ENCODE measurements around the gene KLKB1.

GRCh38 chr4:186204103-186204559 lies 23.2 kb upstream of the KLKB1 start:
- TF ChIP-seq REST (IDR thresholded peaks at IDR 0.05; ENCODE audit: low read depth, low read length) (no peak), ZBTB33 (IDR thresholded peaks at IDR 0.05; ENCODE audit: borderline replicate concordance, low read depth) (no peak), JUND (IDR thresholded peaks at IDR 0.05) (no peak), SIN3A (IDR thresholded peaks at IDR 0.05; ENCODE audit: borderline replicate concordance, low read depth, low read length) (no peak), YY1 (IDR thresholded peaks at IDR 0.05; ENCODE audit: low read depth) (no peak), POLR2AphosphoS5 (IDR thresholded peaks at IDR 0.05; ENCODE audit: low read depth, low read length) (no peak; the same call in 1 of the 2 replicates), RAD21 (IDR thresholded peaks at IDR 0.05; ENCODE audit: low read length) (no peak)
- TF ChIP-seq, protein P1, sequence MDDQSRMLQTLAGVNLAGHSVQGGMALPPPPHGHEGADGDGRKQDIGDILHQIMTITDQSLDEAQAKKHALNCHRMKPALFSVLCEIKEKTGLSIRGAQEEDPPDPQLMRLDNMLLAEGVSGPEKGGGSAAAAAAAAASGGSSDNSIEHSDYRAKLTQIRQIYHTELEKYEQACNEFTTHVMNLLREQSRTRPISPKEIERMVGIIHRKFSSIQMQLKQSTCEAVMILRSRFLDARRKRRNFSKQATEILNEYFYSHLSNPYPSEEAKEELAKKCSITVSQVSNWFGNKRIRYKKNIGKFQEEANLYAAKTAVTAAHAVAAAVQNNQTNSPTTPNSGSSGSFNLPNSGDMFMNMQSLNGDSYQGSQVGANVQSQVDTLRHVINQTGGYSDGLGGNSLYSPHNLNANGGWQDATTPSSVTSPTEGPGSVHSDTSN (IDR thresholded peaks at IDR 0.05): no peak
- TF ChIP-seq, protein P2, sequence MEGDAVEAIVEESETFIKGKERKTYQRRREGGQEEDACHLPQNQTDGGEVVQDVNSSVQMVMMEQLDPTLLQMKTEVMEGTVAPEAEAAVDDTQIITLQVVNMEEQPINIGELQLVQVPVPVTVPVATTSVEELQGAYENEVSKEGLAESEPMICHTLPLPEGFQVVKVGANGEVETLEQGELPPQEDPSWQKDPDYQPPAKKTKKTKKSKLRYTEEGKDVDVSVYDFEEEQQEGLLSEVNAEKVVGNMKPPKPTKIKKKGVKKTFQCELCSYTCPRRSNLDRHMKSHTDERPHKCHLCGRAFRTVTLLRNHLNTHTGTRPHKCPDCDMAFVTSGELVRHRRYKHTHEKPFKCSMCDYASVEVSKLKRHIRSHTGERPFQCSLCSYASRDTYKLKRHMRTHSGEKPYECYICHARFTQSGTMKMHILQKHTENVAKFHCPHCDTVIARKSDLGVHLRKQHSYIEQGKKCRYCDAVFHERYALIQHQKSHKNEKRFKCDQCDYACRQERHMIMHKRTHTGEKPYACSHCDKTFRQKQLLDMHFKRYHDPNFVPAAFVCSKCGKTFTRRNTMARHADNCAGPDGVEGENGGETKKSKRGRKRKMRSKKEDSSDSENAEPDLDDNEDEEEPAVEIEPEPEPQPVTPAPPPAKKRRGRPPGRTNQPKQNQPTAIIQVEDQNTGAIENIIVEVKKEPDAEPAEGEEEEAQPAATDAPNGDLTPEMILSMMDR (IDR thresholded peaks at IDR 0.05): no peak

All from SK-N-SH (cell line).